ENCODE measurements around the gene EPHB2.

Gene EPHB2

DNA sequence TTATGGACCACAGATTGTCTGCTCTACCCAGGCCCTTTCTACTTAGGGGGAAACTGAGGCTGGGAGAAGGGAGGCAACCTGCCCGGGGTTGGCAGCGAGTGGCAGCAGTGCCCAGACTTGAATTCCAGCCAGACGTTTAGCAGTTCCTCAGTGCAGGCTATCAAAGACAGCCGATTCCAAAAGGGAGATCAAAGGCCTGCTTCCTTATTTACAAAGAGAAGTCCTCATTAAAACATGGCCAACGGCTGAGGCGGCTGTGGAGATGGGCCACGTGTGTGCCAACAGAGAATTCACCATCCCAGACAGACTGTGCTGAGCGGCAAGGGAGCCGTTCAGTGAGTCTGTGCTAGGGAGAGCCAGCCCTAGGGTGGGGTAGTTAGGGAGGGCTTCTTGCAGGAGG is 29.9 kb upstream of the EPHB2 start:
- no peaks in the 10 kb centered on the region for H3K36me3 Mint-ChIP-seq (ENCODE audit: low read depth)
- H3K27me3 Mint-ChIP-seq = peaks cover 10% of the 10 kb centered on the region
- no peak overlapping the region for H3K4me3 Mint-ChIP-seq
- H3K9me3 Mint-ChIP-seq = no peaks in the 10 kb centered on the region
- no peaks in the 10 kb centered on the region for H3K4me1 Mint-ChIP-seq (ENCODE audit: low read depth)
- no peak overlapping the region for H3K27ac Mint-ChIP-seq

DNA sequence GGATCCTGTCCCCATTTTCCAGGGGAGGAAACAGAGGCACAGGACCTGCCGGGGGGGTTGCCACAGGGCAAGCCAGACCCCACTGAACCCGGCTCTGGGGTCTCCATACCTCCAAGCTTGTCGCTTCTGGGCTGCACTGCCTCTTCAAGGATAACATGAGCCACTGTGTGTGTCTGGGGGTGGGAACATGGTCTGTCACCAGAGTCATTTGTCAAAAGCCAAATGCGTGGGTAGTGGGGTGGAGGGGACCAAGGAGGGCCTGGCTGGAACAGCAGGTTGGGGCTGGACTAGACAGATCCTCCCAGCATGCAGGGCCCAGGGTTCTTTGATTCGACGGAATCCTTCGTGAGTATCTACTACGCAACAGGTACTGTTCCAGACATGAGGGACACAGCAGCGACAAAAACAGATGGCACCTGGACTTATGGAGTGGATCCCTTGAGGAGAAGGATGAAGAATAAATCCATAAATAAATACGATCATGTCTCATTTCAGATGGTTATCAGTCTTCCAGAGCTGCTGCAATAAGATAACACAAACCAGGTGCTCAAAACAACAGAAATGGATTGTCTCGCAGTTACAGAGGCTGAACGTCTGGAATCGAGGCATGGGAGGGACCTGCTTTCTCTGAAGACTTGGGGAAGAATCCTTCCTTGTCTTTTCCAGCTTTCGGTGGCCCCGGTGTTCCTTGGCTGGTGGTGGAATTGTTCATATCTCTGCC is 28.9 kb upstream of the EPHB2 start:
- Mint-ChIP-seq H3K27ac (no peak overlapping the region), H3K4me1 (ENCODE audit: low read depth) (no peaks in the 10 kb centered on the region), H3K9me3 (no peaks in the 10 kb centered on the region), H3K27me3 (peaks cover 12% of the 10 kb centered on the region), H3K36me3 (ENCODE audit: low read depth) (no peaks in the 10 kb centered on the region), H3K4me3 (no peak overlapping the region)

DNA sequence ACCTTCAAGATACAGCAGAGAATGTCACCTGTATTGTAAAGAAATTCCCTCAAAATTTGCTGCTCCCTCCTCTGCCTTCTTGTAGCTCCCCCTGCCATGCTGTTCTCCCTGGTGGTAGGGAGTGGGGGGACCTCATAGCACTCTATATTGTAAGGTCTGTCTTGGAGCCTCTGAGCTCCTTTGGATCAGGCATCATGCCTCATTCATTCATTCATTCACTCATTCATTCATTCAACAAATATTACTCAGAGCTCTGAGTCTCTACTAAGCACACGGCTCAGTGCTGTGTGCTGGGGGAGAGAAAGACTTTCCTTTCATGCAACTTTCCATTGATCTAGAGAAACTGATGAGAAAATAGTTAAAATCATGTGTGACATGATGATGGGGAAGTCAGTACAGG is 27.1 kb upstream of the EPHB2 start:
- Mint-ChIP-seq H3K4me3 (no peak overlapping the region), H3K27ac (no peak overlapping the region), H3K9me3 (no peaks in the 10 kb centered on the region), H3K36me3 (ENCODE audit: low read depth) (no peaks in the 10 kb centered on the region), H3K4me1 (ENCODE audit: low read depth) (no peaks in the 10 kb centered on the region), H3K27me3 (peaks cover 14% of the 10 kb centered on the region)

DNA sequence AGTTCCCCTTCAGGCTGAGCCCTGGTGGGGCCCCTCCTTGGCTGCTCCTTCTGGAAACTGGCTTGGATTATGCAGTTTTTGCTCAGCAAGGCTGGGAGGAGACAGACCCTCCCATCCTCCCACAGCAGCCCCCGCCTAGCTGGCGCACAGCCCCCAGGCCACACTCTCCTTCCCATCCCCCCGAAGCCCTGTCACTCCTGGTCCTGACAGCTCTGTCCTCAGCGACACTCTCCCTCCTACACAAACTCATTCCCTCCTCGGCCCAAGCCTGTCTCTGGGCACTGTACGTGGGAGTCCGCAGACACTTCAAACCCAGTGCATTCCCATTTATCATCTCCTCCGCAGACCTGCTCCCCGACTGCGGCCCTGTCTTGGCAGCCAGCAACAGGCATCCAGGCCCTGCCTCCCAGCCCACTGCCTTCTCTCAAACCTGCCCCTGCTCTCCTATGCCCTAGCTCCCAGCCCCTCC is 25.0 kb upstream of the EPHB2 start:
- H3K4me1 Mint-ChIP-seq (ENCODE audit: low read depth) = no peaks in the 10 kb centered on the region
- H3K36me3 Mint-ChIP-seq (ENCODE audit: low read depth) = no peaks in the 10 kb centered on the region
- peaks cover 15% of the 10 kb centered on the region for H3K27me3 Mint-ChIP-seq
- H3K27ac Mint-ChIP-seq = no peak overlapping the region
- H3K9me3 Mint-ChIP-seq = no peaks in the 10 kb centered on the region
- no peak overlapping the region for H3K4me3 Mint-ChIP-seq

DNA sequence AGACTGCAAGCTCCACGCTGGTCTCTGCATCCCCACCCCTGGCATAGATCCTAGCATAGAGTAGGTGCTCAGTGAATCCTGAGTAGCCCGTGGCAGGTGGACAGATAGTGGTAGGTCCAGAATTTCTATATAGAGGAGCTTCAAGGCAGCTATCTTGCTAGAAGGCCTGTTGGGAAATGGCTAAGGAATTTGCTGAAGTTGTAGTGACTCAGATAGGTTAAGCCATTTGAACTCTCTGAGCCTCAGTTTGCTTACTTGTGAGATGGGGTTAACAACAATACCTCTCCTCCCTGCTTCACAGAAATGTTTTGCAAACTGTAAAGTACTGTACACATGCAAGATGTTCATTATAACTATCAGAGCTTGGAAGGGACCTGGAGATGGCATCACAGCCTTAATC is 23.4 kb upstream of the EPHB2 start:
- no peaks in the 10 kb centered on the region for H3K9me3 Mint-ChIP-seq
- H3K36me3 Mint-ChIP-seq (ENCODE audit: low read depth) = no peaks in the 10 kb centered on the region
- H3K4me1 Mint-ChIP-seq (ENCODE audit: low read depth) = no peaks in the 10 kb centered on the region
- H3K4me3 Mint-ChIP-seq = no peak overlapping the region
- H3K27me3 Mint-ChIP-seq = peaks cover 15% of the 10 kb centered on the region
- H3K27ac Mint-ChIP-seq = no peak overlapping the region

DNA sequence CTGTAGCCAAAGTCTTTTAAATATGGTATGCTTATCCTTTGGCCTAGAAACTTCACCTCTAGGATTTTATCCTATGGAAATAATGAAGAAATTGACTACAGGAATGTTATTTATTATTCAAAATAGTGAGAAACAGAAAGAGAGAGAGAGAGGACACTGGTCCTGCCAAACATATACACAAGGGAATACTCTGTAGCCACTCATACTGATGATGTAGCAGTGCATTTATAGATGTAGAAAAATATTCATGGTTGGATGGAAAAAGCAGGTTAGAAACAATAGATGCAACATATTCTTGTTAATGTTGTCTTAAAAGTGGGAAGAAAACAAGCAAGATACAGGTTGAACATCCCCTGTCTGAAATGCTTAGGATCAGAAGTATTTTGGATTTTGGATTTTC is 22.2 kb upstream of the EPHB2 start:
- Mint-ChIP-seq H3K9me3 (no peaks in the 10 kb centered on the region), H3K4me3 (no peak overlapping the region), H3K36me3 (ENCODE audit: low read depth) (no peaks in the 10 kb centered on the region), H3K4me1 (ENCODE audit: low read depth) (no peaks in the 10 kb centered on the region), H3K27me3 (peaks cover 14% of the 10 kb centered on the region), H3K27ac (no peak overlapping the region)

DNA sequence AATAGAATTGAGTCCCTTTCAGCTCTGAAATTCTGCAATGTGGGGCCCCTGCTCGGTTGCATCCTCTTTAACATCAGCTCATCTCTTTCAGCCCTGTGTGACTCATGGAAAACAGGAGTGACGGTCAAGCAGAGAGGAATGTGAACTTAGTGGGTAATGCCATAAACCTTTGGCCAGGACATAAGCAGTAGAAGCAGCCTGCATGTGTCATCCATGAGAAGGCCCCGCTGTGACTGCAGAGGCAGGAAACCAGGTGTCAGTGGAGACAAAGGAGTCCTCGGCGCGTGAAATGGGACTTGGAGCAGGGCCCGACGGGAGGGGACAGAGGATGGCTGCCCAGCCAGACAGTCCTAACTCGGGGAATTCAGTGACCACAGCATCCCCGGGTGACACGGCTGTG is 21.1 kb upstream of the EPHB2 start:
- Mint-ChIP-seq H3K4me1 (ENCODE audit: low read depth) (no peaks in the 10 kb centered on the region), H3K27me3 (peaks cover 9% of the 10 kb centered on the region), H3K36me3 (ENCODE audit: low read depth) (no peaks in the 10 kb centered on the region), H3K9me3 (no peaks in the 10 kb centered on the region), H3K27ac (no peak overlapping the region), H3K4me3 (no peak overlapping the region)

DNA sequence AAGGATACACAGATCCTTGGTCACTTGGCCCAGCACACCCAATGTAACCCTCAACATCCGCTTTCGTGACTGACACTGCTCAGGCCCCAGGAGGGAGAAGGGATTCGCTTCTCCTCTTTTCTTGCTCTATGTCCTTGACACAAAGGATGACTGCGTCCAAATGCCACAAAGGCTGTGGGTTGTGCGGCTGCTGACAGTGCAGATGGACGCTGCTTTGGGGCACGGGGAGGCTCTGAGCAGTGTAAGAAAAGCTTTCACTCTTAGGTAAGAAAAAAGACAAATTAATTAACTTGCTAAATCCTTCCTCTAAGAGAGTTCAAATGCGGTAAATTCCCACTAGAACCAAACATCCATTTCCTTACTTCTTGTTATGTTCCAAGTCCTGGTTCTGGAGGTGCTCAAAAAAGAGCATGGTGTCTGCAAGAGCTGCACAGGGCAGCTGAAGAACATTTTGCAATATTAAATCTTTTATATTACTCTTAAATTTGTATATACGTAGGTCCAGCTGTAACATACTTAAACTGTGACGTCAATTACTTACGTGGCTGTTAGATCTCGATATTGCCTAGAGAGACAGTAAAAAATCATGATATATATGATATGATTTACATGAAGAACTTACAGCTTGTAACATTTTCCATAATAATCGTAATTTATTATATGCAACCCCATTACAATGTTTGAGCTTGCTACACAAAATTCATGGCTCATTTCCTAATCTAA is 19.4 kb upstream of the EPHB2 start:
- H3K36me3 Mint-ChIP-seq (ENCODE audit: low read depth) = no peaks in the 10 kb centered on the region
- H3K4me1 Mint-ChIP-seq (ENCODE audit: low read depth) = no peaks in the 10 kb centered on the region
- no peaks in the 10 kb centered on the region for H3K9me3 Mint-ChIP-seq
- no peak overlapping the region for H3K27ac Mint-ChIP-seq
- peaks cover 3% of the 10 kb centered on the region for H3K27me3 Mint-ChIP-seq
- no peak overlapping the region for H3K4me3 Mint-ChIP-seq

DNA sequence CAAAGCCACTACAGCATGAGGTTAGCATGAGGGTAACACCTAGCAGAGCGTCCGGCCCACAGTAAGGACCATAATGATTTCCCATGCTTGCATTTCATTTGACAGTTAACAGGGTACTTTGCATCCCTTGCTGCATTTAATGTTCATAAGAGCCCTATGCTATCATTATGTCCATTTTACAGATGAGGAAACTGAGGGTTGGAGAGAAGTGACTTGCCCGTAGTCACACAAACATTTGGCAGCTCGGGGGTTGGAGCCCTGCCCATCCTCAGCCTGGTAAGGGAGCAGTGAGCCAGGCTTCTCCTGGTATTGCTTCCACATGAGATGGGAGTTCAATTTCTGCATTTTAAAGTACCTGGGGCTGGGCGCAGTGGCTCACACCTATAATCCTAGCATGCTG is 16.5 kb upstream of the EPHB2 start:
- no peak overlapping the region for H3K4me3 Mint-ChIP-seq
- no peak overlapping the region for H3K27ac Mint-ChIP-seq
- no peaks in the 10 kb centered on the region for H3K27me3 Mint-ChIP-seq
- no peaks in the 10 kb centered on the region for H3K9me3 Mint-ChIP-seq
- H3K4me1 Mint-ChIP-seq (ENCODE audit: low read depth) = no peaks in the 10 kb centered on the region
- no peaks in the 10 kb centered on the region for H3K36me3 Mint-ChIP-seq (ENCODE audit: low read depth)

DNA sequence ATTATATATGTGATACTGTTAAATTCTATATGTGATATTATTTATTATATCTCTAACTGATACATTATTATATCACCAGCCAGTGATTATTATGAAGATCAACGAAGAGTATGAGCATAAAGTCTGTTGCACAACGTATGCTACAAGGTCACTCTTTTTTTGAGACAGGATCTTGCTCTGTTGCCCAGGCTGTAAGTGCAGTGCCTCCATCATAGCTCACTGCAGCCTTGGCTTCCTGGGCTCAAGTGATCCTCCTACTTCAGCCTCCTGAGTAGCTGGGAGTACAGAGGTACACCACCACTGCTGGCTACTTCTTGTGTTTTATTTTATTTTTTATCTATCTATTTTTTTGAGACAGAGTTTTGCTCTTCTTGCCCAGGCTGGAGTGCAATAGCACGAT is 14.0 kb upstream of the EPHB2 start:
- H3K36me3 Mint-ChIP-seq (ENCODE audit: low read depth) = no peaks in the 10 kb centered on the region
- no peak overlapping the region for H3K4me3 Mint-ChIP-seq
- no peak overlapping the region for H3K27ac Mint-ChIP-seq
- no peaks in the 10 kb centered on the region for H3K27me3 Mint-ChIP-seq
- H3K9me3 Mint-ChIP-seq = no peaks in the 10 kb centered on the region
- no peaks in the 10 kb centered on the region for H3K4me1 Mint-ChIP-seq (ENCODE audit: low read depth)

DNA sequence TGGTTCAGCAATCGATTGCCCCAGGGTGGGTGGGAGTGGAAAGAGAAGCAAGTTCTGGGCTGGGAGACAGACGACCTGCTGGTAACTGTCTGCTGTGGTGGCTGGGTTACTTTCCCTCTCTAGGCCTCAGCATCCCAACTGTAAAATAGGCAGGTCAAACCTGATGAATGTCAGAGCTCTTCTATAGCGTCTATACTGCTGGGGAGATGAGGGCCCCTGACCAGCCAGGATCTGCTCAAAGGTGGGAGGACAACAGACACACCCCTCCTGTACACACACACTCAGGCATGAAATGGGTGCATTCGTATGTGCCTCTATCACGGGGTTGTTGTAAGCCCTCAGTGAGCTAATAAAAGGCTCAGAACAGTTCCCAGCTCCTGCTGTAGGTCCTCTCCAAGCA is 12.7 kb upstream of the EPHB2 start:
- Mint-ChIP-seq H3K36me3 (ENCODE audit: low read depth) (no peaks in the 10 kb centered on the region), H3K4me1 (ENCODE audit: low read depth) (no peaks in the 10 kb centered on the region), H3K27me3 (no peaks in the 10 kb centered on the region), H3K27ac (no peak overlapping the region), H3K9me3 (no peaks in the 10 kb centered on the region), H3K4me3 (no peak overlapping the region)

DNA sequence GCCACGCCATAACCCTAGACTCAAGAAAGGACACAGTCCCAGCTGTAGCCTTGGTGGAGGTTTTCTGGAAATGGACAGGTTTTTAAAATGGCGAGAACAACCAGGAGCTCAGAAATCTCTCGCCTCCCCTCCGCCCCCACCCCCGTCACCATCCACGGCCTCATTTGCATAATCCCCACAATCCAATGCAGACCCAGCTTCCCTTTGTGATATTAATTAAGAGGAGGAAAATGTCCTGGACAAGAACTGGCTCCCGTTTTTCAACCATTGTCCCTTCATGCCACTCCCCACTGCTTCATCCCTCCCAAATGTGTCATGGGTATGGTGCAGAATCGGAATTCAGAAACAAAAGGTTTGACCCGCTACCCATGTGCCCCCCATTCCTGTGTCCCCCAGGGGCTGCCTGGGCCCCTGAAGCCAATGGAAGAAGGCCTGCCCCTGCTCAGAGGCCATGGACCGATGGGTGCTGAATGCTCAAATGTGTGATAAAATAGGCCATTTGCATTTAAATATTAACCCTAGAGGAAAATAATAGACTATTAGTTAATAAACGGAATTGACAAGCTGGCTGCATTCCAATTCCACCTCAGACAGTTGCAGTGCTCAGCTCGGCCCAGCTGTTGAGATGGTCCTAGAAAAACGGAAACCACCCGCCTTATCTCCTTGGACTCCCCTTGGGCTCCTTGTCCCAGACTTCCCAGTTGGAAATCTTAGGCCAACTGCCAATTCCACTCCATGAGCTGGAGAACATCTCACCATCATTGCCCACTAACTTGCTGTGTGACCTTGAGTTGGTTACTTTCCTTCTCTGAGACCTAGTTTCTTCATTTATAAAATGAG is 10.7 kb upstream of the EPHB2 start:
- H3K27ac Mint-ChIP-seq = no peak overlapping the region
- no peaks in the 10 kb centered on the region for H3K4me1 Mint-ChIP-seq (ENCODE audit: low read depth)
- no peak overlapping the region for H3K4me3 Mint-ChIP-seq
- H3K36me3 Mint-ChIP-seq (ENCODE audit: low read depth) = no peaks in the 10 kb centered on the region
- no peaks in the 10 kb centered on the region for H3K9me3 Mint-ChIP-seq
- no peaks in the 10 kb centered on the region for H3K27me3 Mint-ChIP-seq

DNA sequence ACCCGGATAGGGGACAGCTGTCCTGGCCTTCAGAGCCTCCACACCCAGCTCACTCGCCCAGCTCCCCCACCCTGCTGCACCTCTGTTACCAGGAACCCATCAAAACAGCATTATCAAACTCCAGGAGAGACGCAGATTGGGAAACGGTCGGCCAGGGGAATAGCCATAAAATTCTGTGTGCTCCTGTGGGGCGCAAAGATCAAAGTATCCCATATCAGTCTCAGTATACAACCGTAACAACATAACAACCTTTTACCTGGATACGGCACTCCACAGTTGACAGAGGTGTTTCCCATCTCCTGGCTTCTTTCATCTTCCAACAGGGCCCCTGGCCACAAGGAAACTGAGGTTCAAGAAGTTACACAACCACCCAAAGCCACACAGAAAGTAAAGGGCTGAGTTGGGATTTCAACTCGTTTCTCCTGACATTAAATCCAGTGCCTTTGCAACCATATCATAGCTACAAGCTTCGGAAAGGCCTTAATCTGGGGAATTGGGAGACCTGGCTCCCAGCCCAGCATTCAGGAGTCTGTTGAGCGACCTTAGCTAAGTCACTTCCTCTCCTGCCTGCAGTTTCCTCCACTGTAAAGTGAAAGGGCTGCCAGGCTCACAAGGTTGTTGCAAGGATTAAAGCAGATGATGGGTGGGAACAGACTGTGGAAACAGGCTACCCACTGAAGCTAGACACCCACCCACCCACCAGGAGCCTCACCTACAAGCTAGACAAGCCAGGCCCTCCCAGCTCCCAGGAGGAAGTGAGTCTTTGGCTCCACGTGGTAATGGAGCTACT is 8.1 kb upstream of the EPHB2 start:
- Mint-ChIP-seq H3K27ac (no peak overlapping the region), H3K4me3 (no peak overlapping the region), H3K36me3 (ENCODE audit: low read depth) (no peaks in the 10 kb centered on the region), H3K9me3 (no peaks in the 10 kb centered on the region), H3K4me1 (ENCODE audit: low read depth) (no peaks in the 10 kb centered on the region), H3K27me3 (peaks cover 12% of the 10 kb centered on the region)

DNA sequence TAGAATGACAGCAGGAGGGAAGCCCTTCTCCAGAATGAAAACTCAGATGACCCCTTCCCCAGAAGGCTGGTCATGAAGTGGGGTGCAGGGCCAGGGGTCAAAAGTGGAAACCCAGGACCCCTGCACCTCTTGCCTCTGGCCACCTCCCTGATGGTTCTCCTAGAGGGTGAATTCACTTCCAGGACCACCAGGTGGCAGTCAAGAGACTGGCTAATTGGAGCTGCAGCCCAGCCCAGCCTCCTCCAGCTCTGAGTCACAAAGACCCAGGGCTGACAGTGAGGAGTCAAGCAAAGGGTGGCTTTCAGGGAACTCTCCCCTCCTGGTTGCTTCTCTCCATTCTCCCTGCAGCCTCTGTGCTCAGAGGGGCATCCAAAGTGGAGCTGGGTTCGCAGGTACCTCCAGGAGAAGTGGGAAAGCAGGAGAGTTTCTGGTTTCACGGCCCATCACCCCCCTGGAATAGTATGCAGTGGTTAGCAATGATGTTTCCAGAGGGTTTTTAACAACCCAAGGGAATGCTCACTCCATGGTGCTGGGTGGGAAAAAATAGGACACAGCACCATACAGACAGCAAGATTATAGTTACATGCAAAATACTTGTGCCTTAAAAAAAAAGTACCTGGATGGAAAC is 6.1 kb upstream of the EPHB2 start:
- Mint-ChIP-seq H3K4me1 (ENCODE audit: low read depth) (no peaks in the 10 kb centered on the region), H3K36me3 (ENCODE audit: low read depth) (no peaks in the 10 kb centered on the region), H3K9me3 (no peaks in the 10 kb centered on the region), H3K27ac (no peak overlapping the region), H3K27me3 (peaks cover 30% of the 10 kb centered on the region), H3K4me3 (no peak overlapping the region)

All from stimulated activated naive CD8-positive, alpha-beta T cell treated with anti-CD3 and anti-CD28 coated beads, Interleukin-15, Interleukin-2, amounts not matched to agents 100 ng/mL and 50 ng/mL, for 24 hours (primary cell).